PC-9 (cell line): ENCODE data around the gene ERC1.

Source experiments
- EZH2 ChIP-seq: fragments of 200-600 bp; sonication (generic); IDR thresholded peaks from 2 replicates; pipeline ENCODE4 v1.8.0; 2017; ENCODE audit warnings: antibody characterized with exemption, low read depth
- TF ChIP-seq, protein P1 (sequence below): fragments of 200-600 bp; sonication (generic); conservative IDR thresholded peaks from 2 replicates; pipeline ENCODE4 v1.6.1; 2017; ENCODE audit warnings: mixed run types, antibody characterized with exemption, mild to moderate bottlenecking, moderate library complexity

DNA sequence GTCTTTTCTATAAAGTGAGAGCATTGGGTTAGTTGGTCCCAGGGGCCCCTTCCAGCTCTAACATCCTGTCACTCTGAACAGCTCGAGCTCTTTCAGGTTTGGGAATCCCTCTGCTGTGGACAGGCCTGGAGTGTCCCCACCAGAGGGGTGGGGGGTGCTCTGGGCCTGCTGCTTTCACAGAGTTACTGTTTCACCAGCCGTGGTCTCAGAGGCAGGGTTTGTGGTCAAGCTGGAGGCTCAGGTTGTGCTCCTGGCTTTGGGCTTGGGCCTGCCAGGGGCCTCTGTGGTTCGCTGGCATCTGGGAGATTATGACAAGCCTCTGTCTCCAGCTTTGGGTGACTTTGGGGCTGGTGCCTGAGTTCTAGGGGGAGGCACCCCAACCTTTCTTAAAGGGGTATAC lies 543.7 kb downstream of the ERC1 start:
- TF ChIP-seq, protein P1, sequence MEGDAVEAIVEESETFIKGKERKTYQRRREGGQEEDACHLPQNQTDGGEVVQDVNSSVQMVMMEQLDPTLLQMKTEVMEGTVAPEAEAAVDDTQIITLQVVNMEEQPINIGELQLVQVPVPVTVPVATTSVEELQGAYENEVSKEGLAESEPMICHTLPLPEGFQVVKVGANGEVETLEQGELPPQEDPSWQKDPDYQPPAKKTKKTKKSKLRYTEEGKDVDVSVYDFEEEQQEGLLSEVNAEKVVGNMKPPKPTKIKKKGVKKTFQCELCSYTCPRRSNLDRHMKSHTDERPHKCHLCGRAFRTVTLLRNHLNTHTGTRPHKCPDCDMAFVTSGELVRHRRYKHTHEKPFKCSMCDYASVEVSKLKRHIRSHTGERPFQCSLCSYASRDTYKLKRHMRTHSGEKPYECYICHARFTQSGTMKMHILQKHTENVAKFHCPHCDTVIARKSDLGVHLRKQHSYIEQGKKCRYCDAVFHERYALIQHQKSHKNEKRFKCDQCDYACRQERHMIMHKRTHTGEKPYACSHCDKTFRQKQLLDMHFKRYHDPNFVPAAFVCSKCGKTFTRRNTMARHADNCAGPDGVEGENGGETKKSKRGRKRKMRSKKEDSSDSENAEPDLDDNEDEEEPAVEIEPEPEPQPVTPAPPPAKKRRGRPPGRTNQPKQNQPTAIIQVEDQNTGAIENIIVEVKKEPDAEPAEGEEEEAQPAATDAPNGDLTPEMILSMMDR = no peak
- TF ChIP-seq EZH2 = no peak
